OCI-LY3 (cell line): ENCODE results near the gene PCDHB14.
"Not testable (repeated sequence)": the region's sequence is repeated elsewhere in the genome, so short reads cannot be mapped to it uniquely, and the experiment has no call there.

Source experiments
- EZH2phosphoT487 ChIP-seq: fragments of 200-600 bp; shearing (Covaris generic); IDR thresholded peaks from 2 replicates; pipeline ENCODE4 v1.6.1; 2018; ENCODE audit warnings: antibody characterized with exemption, mixed run types, low read depth
- TF ChIP-seq, protein P1 (sequence below): fragments of 200-600, 300-600 bp; sonication (generic); IDR thresholded peaks from 2 replicates; pipeline ENCODE4 v1.5.1; 2014; ENCODE audit warnings: antibody characterized with exemption, low read length, low read depth

DNA sequence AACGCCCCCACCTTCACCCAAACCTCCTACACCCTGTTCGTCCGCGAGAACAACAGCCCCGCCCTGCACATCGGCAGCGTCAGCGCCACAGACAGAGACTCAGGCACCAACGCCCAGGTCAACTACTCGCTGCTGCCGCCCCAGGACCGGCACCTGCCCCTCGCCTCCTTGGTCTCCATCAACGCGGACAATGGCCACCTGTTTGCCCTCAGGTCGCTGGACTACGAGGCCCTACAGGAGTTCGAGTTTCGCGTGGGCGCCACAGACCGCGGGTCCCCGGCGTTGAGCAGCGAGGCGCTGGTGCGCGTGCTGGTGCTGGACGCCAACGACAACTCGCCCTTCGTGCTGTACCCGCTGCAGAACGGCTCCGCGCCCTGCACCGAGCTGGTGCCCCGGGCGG lies 1.7 kb downstream of the PCDHB14 start:
- TF ChIP-seq, protein P1, sequence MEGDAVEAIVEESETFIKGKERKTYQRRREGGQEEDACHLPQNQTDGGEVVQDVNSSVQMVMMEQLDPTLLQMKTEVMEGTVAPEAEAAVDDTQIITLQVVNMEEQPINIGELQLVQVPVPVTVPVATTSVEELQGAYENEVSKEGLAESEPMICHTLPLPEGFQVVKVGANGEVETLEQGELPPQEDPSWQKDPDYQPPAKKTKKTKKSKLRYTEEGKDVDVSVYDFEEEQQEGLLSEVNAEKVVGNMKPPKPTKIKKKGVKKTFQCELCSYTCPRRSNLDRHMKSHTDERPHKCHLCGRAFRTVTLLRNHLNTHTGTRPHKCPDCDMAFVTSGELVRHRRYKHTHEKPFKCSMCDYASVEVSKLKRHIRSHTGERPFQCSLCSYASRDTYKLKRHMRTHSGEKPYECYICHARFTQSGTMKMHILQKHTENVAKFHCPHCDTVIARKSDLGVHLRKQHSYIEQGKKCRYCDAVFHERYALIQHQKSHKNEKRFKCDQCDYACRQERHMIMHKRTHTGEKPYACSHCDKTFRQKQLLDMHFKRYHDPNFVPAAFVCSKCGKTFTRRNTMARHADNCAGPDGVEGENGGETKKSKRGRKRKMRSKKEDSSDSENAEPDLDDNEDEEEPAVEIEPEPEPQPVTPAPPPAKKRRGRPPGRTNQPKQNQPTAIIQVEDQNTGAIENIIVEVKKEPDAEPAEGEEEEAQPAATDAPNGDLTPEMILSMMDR: not testable (repeated sequence)
- not testable (repeated sequence) for TF ChIP-seq EZH2phosphoT487
